ENCODE data around the gene MAB21L2.

GRCh38 chr4:150584111-150584915, 2.4 kb downstream of the MAB21L2 start:
- TF ChIP-seq SREBF2 (IDR thresholded peaks at IDR 0.05) (no peak), MAFK (IDR thresholded peaks at IDR 0.05; ENCODE audit: partially characterized antibody) (no peak), POLR2A (IDR thresholded peaks at IDR 0.05; ENCODE audit: low read length) (no peak), HOXB5 (CRISPR knock-in tag; IDR thresholded peaks at IDR 0.05) (no peak), EP300 (IDR thresholded peaks at IDR 0.05) (no peak), MAX (IDR thresholded peaks at IDR 0.05) (no peak), MAZ (IDR thresholded peaks at IDR 0.05; ENCODE audit: borderline replicate concordance, low read depth, low read length) (no peak), BHLHE40 (IDR thresholded peaks at IDR 0.05; ENCODE audit: low read depth, low read length) (no peak), JUNB (IDR thresholded peaks at IDR 0.05) (no peak), CTCF (IDR thresholded peaks at IDR 0.05) (no peak)
